ENCODE results near the gene MAGEB2. TPM values are rescaled to one million over a fixed set of nuclear protein-coding genes. Genes with fewer than 3 reads are reported as not detected.

MAGEB2 gene
- total RNA-seq, 1 experiment from 2014 or later: 0.14 TPM

GRCh38 chrX:30246769-30247489 lies 31.6 kb downstream of the MAGEB2 start, which contains the start of gene MAGEB1:
MAGEB1 (plus strand) TSS chrX:30247146; CDS start chrX:30250494, 3,348 bp downstream.
- peak; percentile 69 to 82 for DNase-seq
- no peaks in the 10 kb centered on the region for H3K4me1 ChIP-seq
- peak within 1 kb of the TSS; percentile 52 for H3K4me3 ChIP-seq
- no peaks in the 10 kb centered on the region for H3K9me3 ChIP-seq (replicated peaks)
- H3K27ac ChIP-seq: peak within 1 kb of the TSS; percentile 59
- H3K27me3 ChIP-seq: no peaks in the 10 kb centered on the region
- H3K36me3 ChIP-seq: no peaks in the 10 kb centered on the region

GRCh38 chrX:30248854-30249253 lies 33.5 kb downstream of the MAGEB2 start:
- Histone ChIP-seq H3K4me3 (no peak overlapping the region), H3K27me3 (no peaks in the 10 kb centered on the region), H3K36me3 (no peaks in the 10 kb centered on the region), H3K4me1 (no peaks in the 10 kb centered on the region), H3K9me3 (replicated peaks) (no peaks in the 10 kb centered on the region), H3K27ac (no peak overlapping the region)
- no peak for DNase-seq

- DNase-seq: no peak
- Histone ChIP-seq H3K27me3 (no peaks in the 10 kb centered on the region), H3K4me1 (no peaks in the 10 kb centered on the region), H3K9me3 (replicated peaks) (no peaks in the 10 kb centered on the region), H3K27ac (no peak overlapping the region), H3K4me3 (no peak overlapping the region), H3K36me3 (no peaks in the 10 kb centered on the region)
These were observed 37.9 kb downstream of the MAGEB2 start for GRCh38 chrX:30253257-30253656.

- DNase-seq: no peak
- Histone ChIP-seq H3K4me1 (no peaks in the 10 kb centered on the region), H3K4me3 (no peak overlapping the region), H3K9me3 (replicated peaks) (no peaks in the 10 kb centered on the region), H3K27ac (no peak overlapping the region), H3K27me3 (no peaks in the 10 kb centered on the region), H3K36me3 (no peaks in the 10 kb centered on the region)
These were observed 44.6 kb downstream of the MAGEB2 start for GRCh38 chrX:30259927-30260326.

- Histone ChIP-seq H3K9me3 (replicated peaks) (no peaks in the 10 kb centered on the region), H3K27me3 (no peaks in the 10 kb centered on the region), H3K4me3 (no peak overlapping the region), H3K36me3 (no peaks in the 10 kb centered on the region), H3K4me1 (no peaks in the 10 kb centered on the region), H3K27ac (no peak overlapping the region)
- no peak for DNase-seq
These were observed 45.6 kb downstream of the MAGEB2 start for GRCh38 chrX:30261012-30261411.

- no peaks in the 10 kb centered on the region for H3K9me3 ChIP-seq (replicated peaks)
- no peak overlapping the region for H3K4me3 ChIP-seq
- no peaks in the 10 kb centered on the region for H3K4me1 ChIP-seq
- H3K27ac ChIP-seq: no peak overlapping the region
- DNase-seq: no peak
- H3K27me3 ChIP-seq: no peaks in the 10 kb centered on the region
- H3K36me3 ChIP-seq: no peaks in the 10 kb centered on the region
These were observed 47.4 kb downstream of the MAGEB2 start for GRCh38 chrX:30262763-30263162.

Other genes with a start within 250 kb of the MAGEB2 start
- not detected in 2 replicates for gene MAGEB3, start 15.1 kb downstream of the MAGEB2 start, total RNA-seq (2014; rRNA removed; shearing (Covaris generic))
- not detected in 2 replicates for gene MAGEB4, start 26.4 kb downstream of the MAGEB2 start, total RNA-seq (2014; rRNA removed; shearing (Covaris generic))
- gene MAGEB1, start 31.6 kb downstream of the MAGEB2 start, total RNA-seq (2014; rRNA removed; shearing (Covaris generic)): 14.7 and 15.6 TPM in 2 replicates
- gene NR0B1, start 93.8 kb downstream of the MAGEB2 start, total RNA-seq (2014; rRNA removed; shearing (Covaris generic)): not detected in 2 replicates